Measurements from ENCODE around the gene NF1.

GRCh38 chr17:31248986-31249834 lies 154.4 kb downstream of the NF1 start:
- no peak for TF ChIP-seq CTCF (IDR thresholded peaks at IDR 0.05; ENCODE audit: low read depth, low read length)
- no peak for TF ChIP-seq POLR2A (IDR thresholded peaks at IDR 0.05; ENCODE audit: extremely low read depth, insufficient read length)
- no peak for TF ChIP-seq MAX (IDR thresholded peaks at IDR 0.05; ENCODE audit: low read depth, low read length)
- no peak for TF ChIP-seq MYC (IDR thresholded peaks at IDR 0.05; ENCODE audit: low read depth, low read length)

Data from NB4 (cell line).